ENCODE data around the gene NPM1.
"Not testable (repeated sequence)": the region's sequence is repeated elsewhere in the genome, so short reads cannot be mapped to it uniquely, and the experiment has no call there.

NPM1 gene

GRCh38 chr5:171363846-171364245 lies 23.8 kb upstream of the NPM1 start:
- peak overlapping the region in 10 of 11 experiments; percentile 6 to 64 (median 34); a peak in 16 of 22 replicates for H3K4me2 ChIP-seq
- H3K9me3 ChIP-seq (replicated peaks in 1 of 11), result no peaks in the 10 kb centered on the region
- TF ChIP-seq Cebpa-rat (IDR thresholded peaks at IDR 0.05), result no peak
- no peaks in the 10 kb centered on the region for H3K27me3 ChIP-seq
- no peak overlapping the region for H3K4me3 ChIP-seq
- no peak overlapping the region; a peak in 1 of 22 replicates for H3K9ac ChIP-seq
- H3K27ac ChIP-seq, result peak overlapping the region in 5 of 11 experiments; percentile 24 to 49 (median 28); a peak in 7 of 22 replicates
- H3K4me1 ChIP-seq, result peaks cover 27 to 47% (median 36%) of the 10 kb centered on the region in 10 experiments
- H3K36me3 ChIP-seq, result no peaks in the 10 kb centered on the region
- H4K20me1 ChIP-seq, result no peaks in the 10 kb centered on the region

- peaks cover 27 to 48% (median 36%) of the 10 kb centered on the region in 10 experiments for H3K4me1 ChIP-seq
- H4K20me1 ChIP-seq, result no peaks in the 10 kb centered on the region
- H3K4me2 ChIP-seq, result no peak overlapping the region
- H3K4me3 ChIP-seq, result no peak overlapping the region
- no peaks in the 10 kb centered on the region for H3K9me3 ChIP-seq (replicated peaks in 1 of 11)
- no peak overlapping the region for H3K9ac ChIP-seq
- no peak overlapping the region for H3K27ac ChIP-seq
- no peak for TF ChIP-seq Cebpa-rat (IDR thresholded peaks at IDR 0.05)
- no peaks in the 10 kb centered on the region for H3K36me3 ChIP-seq
- no peaks in the 10 kb centered on the region for H3K27me3 ChIP-seq
Measured at GRCh38 chr5:171365351-171365750, 22.3 kb upstream of the NPM1 start.

- TF ChIP-seq Cebpa-rat (IDR thresholded peaks at IDR 0.05), result no peak
- H3K4me1 ChIP-seq, result peaks cover 27 to 48% (median 36%) of the 10 kb centered on the region in 10 experiments
- peak overlapping the region; percentile 42 to 79 (median 63) for H3K4me2 ChIP-seq
- no peaks in the 10 kb centered on the region for H3K9me3 ChIP-seq (replicated peaks in 1 of 11)
- H3K36me3 ChIP-seq, result no peaks in the 10 kb centered on the region
- no peaks in the 10 kb centered on the region for H3K27me3 ChIP-seq
- 0 out of 22 replicates have a peak overlapping the region, but pooled peaks of 1 of the 11 experiments have one; percentile 22 for H3K9ac ChIP-seq
- peak overlapping the region in 3 of 11 experiments; percentile 1 to 40 (median 30); a peak in 2 of 22 replicates for H3K27ac ChIP-seq
- no peak overlapping the region for H3K4me3 ChIP-seq
- no peaks in the 10 kb centered on the region for H4K20me1 ChIP-seq
Measured at GRCh38 chr5:171366645-171367044, 21.0 kb upstream of the NPM1 start.

GRCh38 chr5:171367424-171368370 lies 20.0 kb upstream of the NPM1 start:
- H3K4me2 ChIP-seq, result peak overlapping the region; percentile 42 to 79 (median 63)
- no peak overlapping the region for H3K9ac ChIP-seq
- H3K27ac ChIP-seq, result peak overlapping the region in 3 of 11 experiments; percentile 12 to 37 (median 26); a peak in 2 of 22 replicates
- H3K27me3 ChIP-seq, result no peaks in the 10 kb centered on the region
- no peak for TF ChIP-seq Cebpa-rat (IDR thresholded peaks at IDR 0.05)
- no peaks in the 10 kb centered on the region for H3K9me3 ChIP-seq (replicated peaks in 1 of 11)
- peaks cover 27 to 48% (median 36%) of the 10 kb centered on the region in 10 experiments for H3K4me1 ChIP-seq
- no peak overlapping the region for H3K4me3 ChIP-seq
- H4K20me1 ChIP-seq, result no peaks in the 10 kb centered on the region
- no peaks in the 10 kb centered on the region for H3K36me3 ChIP-seq

- TF ChIP-seq Cebpa-rat (IDR thresholded peaks at IDR 0.05), result no peak
- H3K27me3 ChIP-seq, result no peaks in the 10 kb centered on the region
- H3K9me3 ChIP-seq (replicated peaks in 1 of 11), result no peaks in the 10 kb centered on the region
- no peak overlapping the region for H3K4me3 ChIP-seq
- no peak overlapping the region; a peak in 1 of 22 replicates for H3K27ac ChIP-seq
- H3K36me3 ChIP-seq, result no peaks in the 10 kb centered on the region
- peaks cover 21 to 35% (median 26%) of the 10 kb centered on the region in 10 experiments for H3K4me1 ChIP-seq
- no peaks in the 10 kb centered on the region for H4K20me1 ChIP-seq
- H3K4me2 ChIP-seq, result no peak overlapping the region
- no peak overlapping the region for H3K9ac ChIP-seq
Measured at GRCh38 chr5:171369056-171369455, 18.6 kb upstream of the NPM1 start.

- H3K9me3 ChIP-seq (replicated peaks in 1 of 11), result no peaks in the 10 kb centered on the region
- TF ChIP-seq Cebpa-rat (IDR thresholded peaks at IDR 0.05), result no peak
- H3K4me1 ChIP-seq, result peaks cover 17 to 29% (median 21%) of the 10 kb centered on the region in 10 experiments
- H3K27ac ChIP-seq, result no peak overlapping the region
- no peak overlapping the region for H3K4me3 ChIP-seq
- no peaks in the 10 kb centered on the region for H4K20me1 ChIP-seq
- no peak overlapping the region for H3K4me2 ChIP-seq
- no peak overlapping the region for H3K9ac ChIP-seq
- H3K27me3 ChIP-seq, result no peaks in the 10 kb centered on the region
- no peaks in the 10 kb centered on the region for H3K36me3 ChIP-seq
Measured at GRCh38 chr5:171369898-171370297, 17.8 kb upstream of the NPM1 start.

GRCh38 chr5:171370881-171371280 lies 16.8 kb upstream of the NPM1 start:
- H3K4me2 ChIP-seq; H3K27ac ChIP-seq; H3K36me3 ChIP-seq; H3K27me3 ChIP-seq; H4K20me1 ChIP-seq; H3K9me3 ChIP-seq (replicated peaks in 1 of 11); H3K9ac ChIP-seq; H3K4me3 ChIP-seq: not testable (repeated sequence)
- H3K4me1 ChIP-seq, result peaks cover 17 to 29% (median 21%) of the 10 kb centered on the region in 10 experiments

GRCh38 chr5:171371326-171371725 lies 16.3 kb upstream of the NPM1 start:
- peaks cover 17 to 26% (median 21%) of the 10 kb centered on the region in 10 experiments for H3K4me1 ChIP-seq
- H3K27ac ChIP-seq, result no peak overlapping the region
- no peaks in the 10 kb centered on the region for H3K27me3 ChIP-seq
- TF ChIP-seq Cebpa-rat (IDR thresholded peaks at IDR 0.05), result no peak
- H4K20me1 ChIP-seq, result no peaks in the 10 kb centered on the region
- H3K4me3 ChIP-seq, result no peak overlapping the region
- no peaks in the 10 kb centered on the region for H3K9me3 ChIP-seq (replicated peaks in 1 of 11)
- H3K36me3 ChIP-seq, result no peaks in the 10 kb centered on the region
- H3K9ac ChIP-seq, result no peak overlapping the region
- no peak overlapping the region for H3K4me2 ChIP-seq

- Histone ChIP-seq H3K9me3 (replicated peaks in 1 of 11) (no peaks in the 10 kb centered on the region), H3K36me3 (no peaks in the 10 kb centered on the region), H3K4me2 (no peak overlapping the region), H3K4me1 (no peaks in the 10 kb centered on the region), H4K20me1 (no peaks in the 10 kb centered on the region), H3K27me3 (no peaks in the 10 kb centered on the region), H3K4me3 (no peak overlapping the region), H3K9ac (no peak overlapping the region), H3K27ac (no peak overlapping the region)
- TF ChIP-seq Cebpa-rat (IDR thresholded peaks at IDR 0.05), result no peak
Measured at GRCh38 chr5:171379961-171380360, 7.7 kb upstream of the NPM1 start.

- peaks cover 4 to 10% (median 6%) of the 10 kb centered on the region in 10 experiments; a peak in 19 of 20 replicates for H3K4me1 ChIP-seq
- H3K27me3 ChIP-seq; H3K27ac ChIP-seq; H3K4me2 ChIP-seq; H3K9ac ChIP-seq; H3K9me3 ChIP-seq (replicated peaks in 1 of 11); H3K4me3 ChIP-seq: not testable (repeated sequence)
- peaks cover 14 to 17% (median 16%) of the 10 kb centered on the region in 11 experiments for H4K20me1 ChIP-seq
- peaks cover 0 to 10% (median 9%) of the 10 kb centered on the region in 11 experiments; a peak in 16 of 22 replicates for H3K36me3 ChIP-seq
Measured at GRCh38 chr5:171384416-171384815, 3.2 kb upstream of the NPM1 start.

GRCh38 chr5:171384999-171385398 lies 2.6 kb upstream of the NPM1 start:
- H3K9ac ChIP-seq, result not testable (repeated sequence)

More at GRCh38 chr5:171384999-171385398, 2.6 kb upstream of the NPM1 start:
- H3K4me1 ChIP-seq, result peaks cover 5 to 13% (median 10%) of the 10 kb centered on the region in 10 experiments
- not testable (repeated sequence) for H3K4me2 ChIP-seq; H3K27me3 ChIP-seq; H3K27ac ChIP-seq; H3K9me3 ChIP-seq (replicated peaks in 1 of 11); H3K4me3 ChIP-seq
- peaks cover 20 to 23% (median 22%) of the 10 kb centered on the region in 11 experiments for H4K20me1 ChIP-seq
- H3K36me3 ChIP-seq, result peaks cover under 1 to 16% (median 15%) of the 10 kb centered on the region in 11 experiments; a peak in 20 of 22 replicates
